ENCODE data around the gene ADAMTS3.
A peak's percentile ranks its signal among the peaks of the same experiment; 100 is the strongest.

ADAMTS3 gene

DNA sequence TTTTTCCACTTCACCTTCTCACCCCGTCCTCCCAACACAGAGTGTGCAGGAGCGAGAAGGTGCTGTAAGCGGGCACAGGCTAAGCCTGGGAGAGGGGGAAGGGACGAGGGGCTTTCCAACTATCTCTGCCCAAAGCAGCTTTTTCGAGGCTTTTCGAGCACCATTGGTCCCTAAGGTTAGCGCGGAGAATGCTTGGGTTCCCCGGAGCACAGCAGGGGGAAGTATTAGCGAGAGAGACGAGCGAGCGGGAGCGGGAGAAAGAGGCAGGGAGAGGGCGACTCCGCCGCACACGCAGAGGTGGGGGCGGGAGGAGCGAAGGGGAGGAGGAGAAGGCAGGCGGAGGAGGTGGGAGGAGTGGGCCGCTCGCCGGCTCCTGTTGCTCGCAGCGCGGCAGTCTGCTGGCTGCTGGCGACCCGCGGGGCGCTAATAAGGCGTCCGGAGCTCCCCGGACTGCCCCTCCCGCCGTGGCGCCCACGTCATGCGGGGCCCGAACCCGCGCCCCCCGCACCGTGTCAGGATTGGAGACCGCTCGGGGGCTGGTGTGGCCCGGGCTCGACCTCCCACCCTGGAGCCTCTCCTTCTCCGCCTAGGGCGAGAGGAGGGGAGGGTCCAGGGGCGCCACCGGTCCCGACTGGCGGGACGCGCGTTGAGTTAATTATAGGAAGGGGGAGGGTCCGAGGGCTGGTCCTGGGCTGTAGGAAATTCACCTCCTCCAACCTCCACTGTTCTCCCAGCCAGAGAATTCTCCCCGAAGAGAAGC is at the start of gene ADAMTS3:
ADAMTS3 (minus strand) TSS at position 263 of the 760 bp plus-strand sequence. CDS start 459 bp downstream, outside the sequence.
- DNase-seq (ENCODE audit: low spot score): no peak

DNA sequence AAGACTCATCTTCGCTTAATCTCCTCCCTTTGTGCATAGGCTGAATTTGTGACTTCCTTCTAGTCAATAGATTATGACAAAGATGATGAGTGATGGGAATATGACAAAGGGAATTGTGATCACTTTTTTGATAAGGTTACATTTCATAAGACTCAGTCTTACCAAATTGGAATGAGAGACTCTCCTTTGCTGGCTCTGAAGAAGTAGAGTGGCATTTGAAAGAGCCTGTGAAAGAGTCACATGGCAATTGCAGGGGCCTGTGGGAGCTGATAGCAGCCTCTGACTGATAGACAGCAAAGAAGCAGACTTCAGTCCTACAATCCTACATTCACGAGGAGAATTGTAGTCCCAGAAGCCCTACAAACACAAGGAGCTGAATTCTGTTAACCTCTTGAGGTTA is 44.9 kb upstream of the ADAMTS3 start:
- no peak for DNase-seq (ENCODE audit: low spot score)

GRCh38 chr4:72606751-72607150 is 37.7 kb upstream of the ADAMTS3 start:
- no peak for DNase-seq (ENCODE audit: low spot score)

- DNase-seq (ENCODE audit: low spot score): no peak
Observed at GRCh38 chr4:72604324-72604723, 35.3 kb upstream of the ADAMTS3 start.

- no peak for DNase-seq (ENCODE audit: low spot score)
Observed at GRCh38 chr4:72602396-72603376, 33.7 kb upstream of the ADAMTS3 start.

GRCh38 chr4:72591547-72592454 is 22.8 kb upstream of the ADAMTS3 start:
- no peak for DNase-seq (ENCODE audit: low spot score)

GRCh38 chr4:72587334-72587733 is 18.3 kb upstream of the ADAMTS3 start:
- DNase-seq (ENCODE audit: low spot score): no peak

GRCh38 chr4:72582853-72583252 is 13.8 kb upstream of the ADAMTS3 start:
- DNase-seq (ENCODE audit: low spot score): no peak

- DNase-seq (ENCODE audit: low spot score): no peak
Observed at GRCh38 chr4:72577211-72577610, 8.2 kb upstream of the ADAMTS3 start.

DNA sequence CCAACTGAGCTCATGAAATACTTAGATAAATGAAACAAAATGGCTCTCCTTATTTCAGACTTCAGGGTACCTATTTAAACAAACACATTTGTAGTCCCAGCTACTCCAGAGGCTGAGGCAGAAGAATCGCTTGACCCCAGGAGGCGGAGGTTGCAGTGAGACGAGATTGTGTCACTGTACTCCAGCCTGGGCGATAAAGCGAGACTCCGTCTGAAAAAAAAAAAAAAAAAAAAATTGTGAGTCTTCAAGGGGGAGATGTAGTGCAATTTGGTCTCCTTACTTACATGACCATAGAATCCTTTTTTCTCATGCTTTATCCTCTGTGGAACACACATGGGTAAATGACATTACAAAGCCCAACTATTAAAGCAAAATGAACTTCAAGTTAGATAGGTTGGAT is 2.3 kb upstream of the ADAMTS3 start:
- no peak for DNase-seq (ENCODE audit: low spot score)

DNA sequence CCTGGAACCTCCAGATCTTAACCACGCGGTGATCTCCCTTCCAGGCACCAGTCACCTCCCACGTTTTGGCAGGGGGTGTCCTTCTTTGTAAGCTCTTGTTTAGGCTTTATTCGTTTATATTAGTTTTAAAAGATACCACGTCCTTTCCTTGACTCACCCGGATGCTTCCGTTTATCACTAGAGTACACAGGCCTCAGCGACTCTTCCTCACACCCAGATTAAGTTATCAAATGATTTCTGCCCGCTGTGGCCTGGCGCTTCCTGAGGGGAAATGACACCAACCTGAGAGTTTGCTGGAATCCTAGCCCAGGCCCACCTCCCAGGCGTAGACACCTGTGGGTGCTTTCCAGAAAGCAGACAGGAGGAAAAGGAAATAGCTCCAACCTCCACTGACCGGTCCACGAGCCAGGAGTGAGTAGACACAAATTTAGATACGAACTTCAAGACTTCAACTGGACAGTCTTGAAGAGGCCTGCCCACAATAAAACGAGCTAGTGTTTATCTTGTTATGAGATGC is 756 bp upstream of the ADAMTS3 start:
- no peak for DNase-seq (ENCODE audit: low spot score)

- peak; percentile 15 for DNase-seq (ENCODE audit: low spot score)
Observed at GRCh38 chr4:72567821-72568675, 973 bp downstream of the ADAMTS3 start.

DNA sequence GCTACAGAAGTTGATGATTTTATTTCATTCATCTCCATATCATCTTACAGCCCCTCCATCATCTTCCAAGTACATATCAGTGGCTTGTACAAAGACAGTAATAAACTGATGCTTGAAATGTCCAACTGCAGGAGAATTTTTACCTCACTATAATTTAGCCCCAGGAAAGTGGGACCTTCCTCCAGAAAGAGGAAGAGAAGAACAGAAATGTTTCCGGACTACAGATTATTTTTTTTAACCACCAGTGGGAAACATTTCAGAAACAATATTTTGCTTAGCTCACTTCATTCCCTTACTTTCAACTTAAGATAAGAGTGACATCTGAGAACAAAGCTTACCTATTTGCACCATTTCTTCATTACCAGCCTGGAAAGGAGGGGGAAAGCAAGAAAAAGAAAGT is 2.0 kb downstream of the ADAMTS3 start:
- no peak for DNase-seq (ENCODE audit: low spot score)

GRCh38 chr4:72566464-72566972 is 2.5 kb downstream of the ADAMTS3 start:
- DNase-seq (ENCODE audit: low spot score): no peak

GRCh38 chr4:72564789-72565188 is 4.2 kb downstream of the ADAMTS3 start:
- no peak for DNase-seq (ENCODE audit: low spot score)

DNA sequence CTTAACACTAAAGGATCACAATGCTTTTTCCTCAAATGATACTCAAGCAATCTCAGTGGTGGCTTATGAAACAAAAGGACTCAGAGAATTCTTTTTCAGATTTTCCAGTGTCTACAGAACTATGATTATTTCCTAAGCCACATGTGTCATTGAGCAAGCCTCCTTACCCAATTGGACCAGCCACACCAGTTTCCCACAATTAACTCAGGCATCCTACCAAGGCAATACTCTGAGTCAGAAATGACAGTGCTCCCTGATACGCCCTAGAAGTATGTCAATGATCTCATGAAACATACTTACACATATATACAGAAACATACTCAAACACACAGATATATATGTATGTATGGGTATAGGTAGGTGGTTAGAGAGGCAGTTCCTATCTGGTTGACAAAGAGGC is 4.8 kb downstream of the ADAMTS3 start:
- DNase-seq (ENCODE audit: low spot score): no peak

- DNase-seq (ENCODE audit: low spot score): no peak
Observed at GRCh38 chr4:72558655-72559054, 10.4 kb downstream of the ADAMTS3 start.

GRCh38 chr4:72557021-72557420 is 12.0 kb downstream of the ADAMTS3 start:
- no peak for DNase-seq (ENCODE audit: low spot score)

DNA sequence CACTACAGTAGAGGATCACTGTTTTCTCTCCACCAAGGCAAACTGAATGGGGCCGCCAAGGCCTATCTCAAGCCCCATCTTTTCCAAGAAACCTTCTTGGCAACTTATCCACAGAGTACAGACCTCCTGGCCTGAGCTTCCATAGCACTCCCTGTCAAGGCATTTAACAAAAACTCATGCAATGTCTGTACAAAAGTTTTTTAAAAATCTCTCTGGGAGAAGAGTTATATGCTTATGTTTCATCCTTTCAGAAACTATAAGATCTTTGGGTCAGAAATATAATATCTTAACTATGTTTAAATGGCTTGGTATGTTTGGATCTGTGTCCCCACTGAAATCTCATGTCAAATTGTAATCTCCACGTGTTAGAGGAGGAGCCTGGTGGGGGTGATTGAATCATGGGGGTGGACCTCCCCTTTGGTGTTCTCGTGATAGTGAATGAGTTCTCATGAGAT is 13.6 kb downstream of the ADAMTS3 start:
- no peak for DNase-seq (ENCODE audit: low spot score)

Measured in pons (tissue), 1 donor.